ENCODE measurements around the gene OTUD3. TPM values are rescaled to one million over a fixed set of nuclear protein-coding genes. Genes with fewer than 3 reads are reported as not detected.
A peak's percentile ranks its signal among the peaks of the same experiment; 100 is the strongest.
"Not testable (repeated sequence)": the region's sequence is repeated elsewhere in the genome, so short reads cannot be mapped to it uniquely, and the experiment has no call there.

The OTUD3 gene
- total and polyA plus RNA-seq, 2 experiments from 2014 or later, result 1.3 to 5.6 TPM

- Histone ChIP-seq H3K9me3 (ENCODE audit: low read depth) (no peaks in the 10 kb centered on the region), H3K36me3 (no peaks in the 10 kb centered on the region), H3K27ac (no peak overlapping the region), H3K4me3 (no peak overlapping the region), H3K27me3 (peaks cover 23% of the 10 kb centered on the region), H3K4me1 (ENCODE audit: low read depth) (no peaks in the 10 kb centered on the region)
- TF ChIP-seq CTCF (IDR thresholded peaks at IDR 0.05; ENCODE audit: low read depth, low read length), result no peak
- no peak for DNase-seq (ENCODE audit: low read depth in 1 of 2, low spot score in 1 of 2)
Observed at GRCh38 chr1:19862944-19863343, 19.3 kb upstream of the OTUD3 start.

GRCh38 chr1:19864570-19865160 lies 17.5 kb upstream of the OTUD3 start:
- DNase-seq (ENCODE audit: low read depth in 1 of 2, low spot score in 1 of 2), result no peak
- H3K4me3 ChIP-seq, result no peak overlapping the region
- H3K4me1 ChIP-seq (ENCODE audit: low read depth), result no peaks in the 10 kb centered on the region
- no peaks in the 10 kb centered on the region for H3K9me3 ChIP-seq (ENCODE audit: low read depth)
- TF ChIP-seq CTCF (IDR thresholded peaks at IDR 0.05; ENCODE audit: low read depth, low read length), result no peak
- no peaks in the 10 kb centered on the region for H3K36me3 ChIP-seq
- peaks cover 17% of the 10 kb centered on the region for H3K27me3 ChIP-seq
- no peak overlapping the region for H3K27ac ChIP-seq

- no peak for TF ChIP-seq CTCF (IDR thresholded peaks at IDR 0.05; ENCODE audit: low read depth, low read length)
- no peaks in the 10 kb centered on the region for H3K9me3 ChIP-seq (ENCODE audit: low read depth)
- no peaks in the 10 kb centered on the region for H3K4me1 ChIP-seq (ENCODE audit: low read depth)
- no peak overlapping the region for H3K4me3 ChIP-seq
- H3K27ac ChIP-seq, result no peak overlapping the region
- H3K27me3 ChIP-seq, result peaks cover 12% of the 10 kb centered on the region
- no peaks in the 10 kb centered on the region for H3K36me3 ChIP-seq
- no peak for DNase-seq (ENCODE audit: low read depth in 1 of 2, low spot score in 1 of 2)
Observed at GRCh38 chr1:19866029-19866428, 16.2 kb upstream of the OTUD3 start.

GRCh38 chr1:19866758-19867157 lies 15.4 kb upstream of the OTUD3 start:
- H3K9me3 ChIP-seq (ENCODE audit: low read depth), result no peaks in the 10 kb centered on the region
- H3K27ac ChIP-seq, result no peak overlapping the region
- no peak for TF ChIP-seq CTCF (IDR thresholded peaks at IDR 0.05; ENCODE audit: low read depth, low read length)
- peaks cover 8% of the 10 kb centered on the region for H3K27me3 ChIP-seq
- H3K4me3 ChIP-seq, result no peak overlapping the region
- no peaks in the 10 kb centered on the region for H3K36me3 ChIP-seq
- H3K4me1 ChIP-seq (ENCODE audit: low read depth), result no peaks in the 10 kb centered on the region
- DNase-seq (ENCODE audit: low read depth in 1 of 2, low spot score in 1 of 2), result no peak

GRCh38 chr1:19868575-19868974 lies 13.6 kb upstream of the OTUD3 start:
- H3K27me3 ChIP-seq; H3K36me3 ChIP-seq; H3K4me3 ChIP-seq; DNase-seq (ENCODE audit: low read depth in 1 of 2, low spot score in 1 of 2); H3K4me1 ChIP-seq (ENCODE audit: low read depth); H3K27ac ChIP-seq; H3K9me3 ChIP-seq (ENCODE audit: low read depth): not testable (repeated sequence)

GRCh38 chr1:19869453-19869852 lies 12.7 kb upstream of the OTUD3 start:
- not testable (repeated sequence) for H3K4me3 ChIP-seq; DNase-seq (ENCODE audit: low read depth in 1 of 2, low spot score in 1 of 2); H3K9me3 ChIP-seq (ENCODE audit: low read depth); H3K27me3 ChIP-seq; H3K4me1 ChIP-seq (ENCODE audit: low read depth); H3K36me3 ChIP-seq; H3K27ac ChIP-seq

- peaks cover 8% of the 10 kb centered on the region for H3K27me3 ChIP-seq
- no peak overlapping the region for H3K4me3 ChIP-seq
- no peaks in the 10 kb centered on the region for H3K9me3 ChIP-seq (ENCODE audit: low read depth)
- peak in 1 of 2 donors; percentile 58 for DNase-seq (ENCODE audit: low read depth in 1 of 2, low spot score in 1 of 2)
- H3K4me1 ChIP-seq (ENCODE audit: low read depth), result no peaks in the 10 kb centered on the region
- no peak overlapping the region for H3K27ac ChIP-seq
- no peaks in the 10 kb centered on the region for H3K36me3 ChIP-seq
- no peak for TF ChIP-seq CTCF (IDR thresholded peaks at IDR 0.05; ENCODE audit: low read depth, low read length)
Observed at GRCh38 chr1:19869929-19870328, 12.3 kb upstream of the OTUD3 start.

Measured in cardiac muscle cell (in vitro differentiated cells and primary cell).